GM12801 (cell line): ENCODE data around the gene GPR141.

Experiments used
- CTCF ChIP-seq: IDR thresholded peaks from one replicate; pipeline ENCODE4 v1.5.1; 2011; ENCODE audit warnings: control low read depth; ENCODE audit not compliant: insufficient read length; ENCODE audit errors: extremely low read depth

GPR141 gene

GRCh38 chr7:37694208-37695094 is 10.9 kb downstream of the GPR141 start:
- TF ChIP-seq CTCF = no peak

DNA sequence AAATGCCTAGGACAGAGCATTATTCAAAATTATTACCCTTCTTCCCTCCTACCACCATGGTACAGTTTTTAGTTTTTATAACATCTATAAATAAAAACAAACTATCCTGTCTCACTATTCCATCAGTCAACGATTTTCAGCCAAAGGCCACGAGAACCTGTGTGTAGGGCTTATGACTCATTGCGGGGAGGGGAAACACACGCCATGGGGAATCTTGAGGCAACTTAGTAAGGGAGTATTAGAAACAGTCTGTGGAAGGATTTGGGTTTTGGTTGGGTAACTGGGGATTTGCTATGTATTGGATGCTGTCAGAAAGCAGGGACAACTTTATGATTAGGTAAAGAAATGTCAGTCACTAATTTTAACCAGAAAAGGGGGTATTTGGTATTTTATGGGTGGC is 14.7 kb downstream of the GPR141 start:
- TF ChIP-seq CTCF = no peak

DNA sequence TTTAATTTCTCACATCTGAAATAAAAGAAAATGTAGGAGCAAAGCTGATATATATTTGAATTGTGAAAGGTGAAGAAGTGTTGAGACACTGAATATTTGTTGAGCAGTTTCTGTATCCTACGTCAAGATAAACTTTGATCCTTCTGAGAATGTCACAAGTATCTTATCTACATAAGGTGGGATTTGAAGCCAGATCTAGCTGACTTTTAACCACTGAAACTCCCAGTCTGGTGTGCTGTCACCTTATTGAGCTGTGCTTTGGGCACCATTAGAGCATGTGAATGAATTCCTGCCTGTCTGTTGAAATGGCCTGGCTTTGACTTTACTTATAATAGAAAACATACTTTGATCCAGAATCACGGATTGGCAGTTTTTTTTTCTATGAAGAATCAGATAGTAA is 15.2 kb downstream of the GPR141 start:
- no peak for TF ChIP-seq CTCF

DNA sequence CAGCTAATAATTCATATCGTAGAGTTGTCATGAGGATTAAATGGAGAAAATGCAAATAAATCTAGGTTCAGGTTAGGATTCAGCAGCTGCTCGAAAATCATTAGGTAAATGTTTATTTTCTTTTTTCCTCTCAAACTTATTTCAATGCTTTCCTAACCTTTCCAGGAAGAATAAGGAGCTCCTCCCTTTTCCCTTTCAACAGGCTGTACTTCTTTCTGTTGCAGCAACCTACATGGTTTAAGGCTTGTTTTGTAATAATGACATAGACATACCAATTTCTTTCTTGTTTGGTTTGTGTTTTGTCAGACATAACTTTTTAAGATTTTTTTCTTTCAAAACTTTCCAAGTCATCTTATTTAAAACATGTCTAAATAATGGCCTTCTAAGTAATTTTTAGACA is 18.2 kb downstream of the GPR141 start:
- TF ChIP-seq CTCF = no peak

DNA sequence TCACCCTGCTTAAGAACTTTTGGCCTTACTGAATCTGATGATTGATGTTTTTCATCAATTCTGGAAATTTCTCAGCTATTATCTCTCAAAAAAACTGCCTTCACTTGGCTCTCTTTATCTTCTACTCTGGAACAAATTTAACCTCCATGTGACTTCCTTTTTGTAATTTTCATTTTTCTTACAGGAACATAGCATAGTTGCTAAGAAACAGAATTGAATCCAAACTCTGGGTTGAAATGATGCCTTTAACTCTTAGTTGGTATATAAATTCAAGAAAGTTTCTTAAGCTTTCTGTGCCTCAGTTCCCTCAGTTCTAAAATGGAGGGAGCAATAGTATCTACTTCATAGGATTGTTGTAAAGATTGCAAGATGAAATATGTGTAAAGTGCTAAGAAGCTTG is 19.8 kb downstream of the GPR141 start:
- TF ChIP-seq CTCF = no peak

DNA sequence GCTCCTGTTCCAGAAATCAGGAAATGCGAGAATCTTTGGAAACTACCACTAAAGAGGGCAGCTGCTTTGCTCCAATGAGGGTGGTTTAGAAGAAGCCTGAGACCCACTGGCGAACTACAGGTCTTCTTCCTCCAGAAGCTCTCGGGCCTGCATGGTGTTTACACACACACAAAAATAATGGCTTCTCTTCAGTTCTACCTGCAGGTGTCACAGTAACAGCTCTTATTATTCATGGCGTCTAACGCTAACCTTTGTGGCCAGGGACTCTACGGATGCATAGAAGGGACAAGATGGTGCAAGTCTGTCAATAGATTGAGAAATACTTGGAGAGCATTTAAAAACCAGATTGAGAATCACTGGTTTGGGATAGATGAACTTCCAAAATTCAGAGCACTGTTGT is 22.4 kb downstream of the GPR141 start:
- no peak for TF ChIP-seq CTCF

DNA sequence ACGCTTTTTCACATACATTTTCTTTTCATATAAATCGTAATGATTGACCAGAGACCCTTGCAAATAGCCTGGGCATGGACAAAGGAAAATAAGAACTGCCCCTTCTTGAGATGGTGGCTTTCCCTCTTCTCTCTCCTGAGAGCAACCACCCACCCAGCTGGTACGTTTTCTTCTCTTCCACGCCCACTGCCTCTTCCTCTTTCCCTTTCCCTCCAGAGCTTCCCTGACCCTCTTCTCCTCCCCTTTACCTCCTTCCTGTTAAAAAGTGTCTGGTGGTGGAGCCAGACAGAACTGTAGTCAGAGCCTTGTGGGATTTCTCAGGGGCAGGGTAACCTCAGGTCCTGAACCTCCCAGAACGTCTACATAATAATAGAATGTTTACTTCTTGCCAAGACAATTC is 23.2 kb downstream of the GPR141 start:
- TF ChIP-seq CTCF = no peak
